SK-N-SH (cell line): ENCODE data around the gene PPP5C.

Experiments
- CHD2 ChIP-seq: fragments of 150-350 bp; IDR thresholded peaks from 2 replicates; pipeline ENCODE4 v1.6.1; 2018; ENCODE audit warnings: low read length; ENCODE audit not compliant: partially characterized antibody
- ELF1 ChIP-seq: IDR thresholded peaks from 2 replicates; pipeline ENCODE4 v1.4.0; 2012
- EP300 ChIP-seq, 2 experiments: IDR thresholded peaks; 2 replicates each; pipeline versions ENCODE4 v1.4.0 to v1.6.1; 2012; ENCODE audit warnings: borderline replicate concordance in 1 of 2, low read depth in 1 of 2, low read length in 1 of 2
- MXI1 ChIP-seq: IDR thresholded peaks from 2 replicates; pipeline ENCODE4 v1.6.1; 2012; ENCODE audit warnings: mild to moderate bottlenecking, low read depth, low read length, improper control_type of control experiment
- RAD21 ChIP-seq: IDR thresholded peaks from 2 replicates; pipeline ENCODE4 v1.6.1; 2012; ENCODE audit warnings: mild to moderate bottlenecking, low read length
- RCOR1 ChIP-seq: fragments of 150-350 bp; IDR thresholded peaks from 2 replicates; pipeline ENCODE4 v1.6.1; 2017; ENCODE audit warnings: antibody characterized with exemption, low read length
- SIN3A ChIP-seq: IDR thresholded peaks from 2 replicates; pipeline ENCODE4 v1.6.1; 2012; ENCODE audit warnings: low read depth, mild to moderate bottlenecking, low read length, moderate library complexity, borderline replicate concordance
- SMC3 ChIP-seq: IDR thresholded peaks from 2 replicates; pipeline ENCODE4 v1.6.1; 2012; ENCODE audit warnings: low read depth, low read length, improper control_type of control experiment
- TF ChIP-seq, protein P1 (sequence below): IDR thresholded peaks from 2 replicates; pipeline ENCODE4 v1.4.0; 2012; ENCODE audit warnings: low read depth
- TF ChIP-seq, protein P2 (sequence below): fragments of 200-600 bp; sonication (generic); IDR thresholded peaks from 2 replicates; pipeline ENCODE4 v1.6.1; 2017; ENCODE audit warnings: antibody characterized with exemption, mild to moderate bottlenecking, moderate library complexity
- TF ChIP-seq, protein P3 (sequence below): IDR thresholded peaks from 2 replicates; pipeline ENCODE4 v1.6.1; 2012; ENCODE audit warnings: mild to moderate bottlenecking, low read depth, low read length, moderate library complexity

DNA sequence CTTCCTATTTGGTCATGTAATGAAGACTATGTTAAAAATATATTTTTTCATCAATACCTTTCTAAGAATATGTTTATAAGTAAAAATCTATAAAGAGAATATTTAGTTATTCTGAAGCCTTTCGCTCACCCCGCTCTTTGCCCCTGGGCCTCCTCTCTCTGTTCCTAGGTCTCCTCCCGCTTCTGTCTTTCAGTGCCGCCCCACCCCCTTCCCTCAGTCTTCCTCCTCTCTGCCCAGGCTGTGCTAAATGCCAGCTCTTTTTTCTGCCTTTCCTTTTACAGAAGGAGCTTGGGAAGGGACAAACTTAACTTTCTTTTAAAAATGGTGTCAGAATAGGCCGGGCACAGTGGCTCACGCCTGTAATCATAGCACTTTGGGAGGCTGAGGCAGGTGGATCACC lies 27.3 kb upstream of the PPP5C start:
- TF ChIP-seq, protein P1, sequence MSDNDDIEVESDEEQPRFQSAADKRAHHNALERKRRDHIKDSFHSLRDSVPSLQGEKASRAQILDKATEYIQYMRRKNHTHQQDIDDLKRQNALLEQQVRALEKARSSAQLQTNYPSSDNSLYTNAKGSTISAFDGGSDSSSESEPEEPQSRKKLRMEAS, result no peak
- TF ChIP-seq RCOR1, result no peak
- TF ChIP-seq, protein P2, sequence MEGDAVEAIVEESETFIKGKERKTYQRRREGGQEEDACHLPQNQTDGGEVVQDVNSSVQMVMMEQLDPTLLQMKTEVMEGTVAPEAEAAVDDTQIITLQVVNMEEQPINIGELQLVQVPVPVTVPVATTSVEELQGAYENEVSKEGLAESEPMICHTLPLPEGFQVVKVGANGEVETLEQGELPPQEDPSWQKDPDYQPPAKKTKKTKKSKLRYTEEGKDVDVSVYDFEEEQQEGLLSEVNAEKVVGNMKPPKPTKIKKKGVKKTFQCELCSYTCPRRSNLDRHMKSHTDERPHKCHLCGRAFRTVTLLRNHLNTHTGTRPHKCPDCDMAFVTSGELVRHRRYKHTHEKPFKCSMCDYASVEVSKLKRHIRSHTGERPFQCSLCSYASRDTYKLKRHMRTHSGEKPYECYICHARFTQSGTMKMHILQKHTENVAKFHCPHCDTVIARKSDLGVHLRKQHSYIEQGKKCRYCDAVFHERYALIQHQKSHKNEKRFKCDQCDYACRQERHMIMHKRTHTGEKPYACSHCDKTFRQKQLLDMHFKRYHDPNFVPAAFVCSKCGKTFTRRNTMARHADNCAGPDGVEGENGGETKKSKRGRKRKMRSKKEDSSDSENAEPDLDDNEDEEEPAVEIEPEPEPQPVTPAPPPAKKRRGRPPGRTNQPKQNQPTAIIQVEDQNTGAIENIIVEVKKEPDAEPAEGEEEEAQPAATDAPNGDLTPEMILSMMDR, result no peak
- no peak for TF ChIP-seq SIN3A
- TF ChIP-seq EP300 (IDR thresholded peaks at IDR 0.05; ENCODE audit: borderline replicate concordance in 1 of 2, low read depth in 1 of 2, low read length in 1 of 2), result no peak
- no peak for TF ChIP-seq MXI1
- TF ChIP-seq, protein P3, sequence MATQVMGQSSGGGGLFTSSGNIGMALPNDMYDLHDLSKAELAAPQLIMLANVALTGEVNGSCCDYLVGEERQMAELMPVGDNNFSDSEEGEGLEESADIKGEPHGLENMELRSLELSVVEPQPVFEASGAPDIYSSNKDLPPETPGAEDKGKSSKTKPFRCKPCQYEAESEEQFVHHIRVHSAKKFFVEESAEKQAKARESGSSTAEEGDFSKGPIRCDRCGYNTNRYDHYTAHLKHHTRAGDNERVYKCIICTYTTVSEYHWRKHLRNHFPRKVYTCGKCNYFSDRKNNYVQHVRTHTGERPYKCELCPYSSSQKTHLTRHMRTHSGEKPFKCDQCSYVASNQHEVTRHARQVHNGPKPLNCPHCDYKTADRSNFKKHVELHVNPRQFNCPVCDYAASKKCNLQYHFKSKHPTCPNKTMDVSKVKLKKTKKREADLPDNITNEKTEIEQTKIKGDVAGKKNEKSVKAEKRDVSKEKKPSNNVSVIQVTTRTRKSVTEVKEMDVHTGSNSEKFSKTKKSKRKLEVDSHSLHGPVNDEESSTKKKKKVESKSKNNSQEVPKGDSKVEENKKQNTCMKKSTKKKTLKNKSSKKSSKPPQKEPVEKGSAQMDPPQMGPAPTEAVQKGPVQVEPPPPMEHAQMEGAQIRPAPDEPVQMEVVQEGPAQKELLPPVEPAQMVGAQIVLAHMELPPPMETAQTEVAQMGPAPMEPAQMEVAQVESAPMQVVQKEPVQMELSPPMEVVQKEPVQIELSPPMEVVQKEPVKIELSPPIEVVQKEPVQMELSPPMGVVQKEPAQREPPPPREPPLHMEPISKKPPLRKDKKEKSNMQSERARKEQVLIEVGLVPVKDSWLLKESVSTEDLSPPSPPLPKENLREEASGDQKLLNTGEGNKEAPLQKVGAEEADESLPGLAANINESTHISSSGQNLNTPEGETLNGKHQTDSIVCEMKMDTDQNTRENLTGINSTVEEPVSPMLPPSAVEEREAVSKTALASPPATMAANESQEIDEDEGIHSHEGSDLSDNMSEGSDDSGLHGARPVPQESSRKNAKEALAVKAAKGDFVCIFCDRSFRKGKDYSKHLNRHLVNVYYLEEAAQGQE, result no peak
- no peak for TF ChIP-seq RAD21
- TF ChIP-seq SMC3, result no peak
- no peak for TF ChIP-seq ELF1
- no peak for TF ChIP-seq CHD2
